Gastroesophageal sphincter (tissue), 3 donors: ENCODE results near the gene HOXC6.

Experiments used
- CTCF ChIP-seq, 4 experiments: fragments of 200-600 bp in 2 of 4; fragments of 450-650 bp in 2 of 4; sonication (generic) in 1 of 4; IDR thresholded peaks; one replicate each; pipeline ENCODE4 v1.5.1; 2017 to 2019; ENCODE audit warnings: antibody characterized with exemption in 4 of 4, mild to moderate bottlenecking in 2 of 4, moderate library complexity in 2 of 4
- POLR2A ChIP-seq, 2 donors: fragments of 450-650 bp; IDR thresholded peaks; one replicate each; pipeline ENCODE4 v1.6.1; 2017; ENCODE audit warnings: antibody characterized with exemption in 2 of 2, mild to moderate bottlenecking in 2 of 2, moderate library complexity in 1 of 2
- POLR2AphosphoS5 ChIP-seq: sonication (generic); formaldehyde crosslinking; IDR thresholded peaks from one replicate; pipeline ENCODE4 v1.6.1; 2017; ENCODE audit warnings: antibody characterized with exemption

DNA sequence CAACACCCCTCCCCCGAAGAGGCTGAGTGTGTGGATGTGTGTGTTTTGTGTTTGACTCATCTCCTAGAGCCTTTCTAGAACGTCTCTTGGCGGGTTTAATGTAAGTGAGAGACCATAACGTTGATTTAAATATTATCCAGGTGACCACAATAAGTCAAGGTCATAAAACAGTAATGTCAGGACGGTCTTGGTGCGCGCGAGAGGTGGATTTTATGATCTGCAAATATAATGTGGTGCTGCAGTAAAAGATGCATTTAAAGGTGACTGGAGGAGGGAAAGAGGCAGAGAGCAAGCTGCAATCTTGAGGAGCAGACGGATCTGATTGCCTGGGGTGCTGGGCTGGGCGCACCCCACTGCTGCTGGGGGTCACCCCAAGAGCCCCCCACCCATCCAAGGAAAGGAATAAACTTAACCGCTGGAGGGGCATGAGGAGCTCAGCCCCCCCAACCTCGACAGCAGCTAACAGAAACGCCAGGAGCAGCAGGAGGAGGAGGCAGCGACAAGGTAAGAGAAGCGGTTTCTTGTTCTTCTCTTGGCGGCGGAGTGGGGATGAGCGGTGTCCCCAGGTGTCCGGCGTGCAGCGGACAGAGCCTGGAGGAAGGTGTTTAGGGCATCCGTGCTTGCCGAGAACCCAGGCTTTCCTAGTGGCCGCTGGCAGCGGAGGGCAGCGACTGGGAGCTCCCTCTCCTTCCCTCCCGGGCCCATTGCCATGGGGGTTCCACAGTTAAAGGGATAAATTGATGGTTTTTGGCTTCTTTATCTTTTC lies 37.7 kb upstream of the HOXC6 start:
- TF ChIP-seq CTCF (IDR thresholded peaks at IDR 0.05) (no peak), POLR2AphosphoS5 (no peak), POLR2A (IDR thresholded peaks at IDR 0.05) (no peak)
